Activated B cell treated with CpG ODN at 0.5 μM for 24 hours (primary cell): Measurements from ENCODE around the gene ADD2. TPM values are rescaled to one million over a fixed set of nuclear protein-coding genes. Genes with fewer than 3 reads are reported as not detected.

Source experiments
- ATAC-seq: fragments of 200-7000 bp; cut with Tn5 transposase; one replicate; pipeline ENCODE4 v1.10.0; 2021; ENCODE audit warnings: low read depth, mild to moderate bottlenecking, moderate library complexity
- CTCF ChIA-PET: fragments of 350-600 bp; sonication (Branson Sonifier 250); formaldehyde crosslinking; loops from one replicate; lab custom pipeline; 2021; ENCODE audit warnings: antibody characterized with exemption; lab: Charles Lee
- POLR2A ChIA-PET: fragments of 350-600 bp; sonication (Branson Sonifier 250); formaldehyde crosslinking; loops from one replicate; lab custom pipeline; 2021; ENCODE audit warnings: antibody characterized with exemption; lab: Charles Lee
- DNase-seq: peaks from one replicate; pipeline ENCODE4 v3.0.0; 2022
- H3K27ac Mint-ChIP-seq: one replicate; pipeline ENCODE4 v1.8.0; 2020; ENCODE audit warnings: mixed read lengths
- H3K27me3 Mint-ChIP-seq: one replicate; pipeline ENCODE4 v1.8.0; 2021; ENCODE audit warnings: mixed read lengths
- H3K36me3 Mint-ChIP-seq: one replicate; pipeline ENCODE4 v1.8.0; 2021; ENCODE audit warnings: low read depth, mixed read lengths
- H3K4me1 Mint-ChIP-seq: one replicate; pipeline ENCODE4 v1.8.0; 2021; ENCODE audit warnings: mixed read lengths
- H3K4me3 Mint-ChIP-seq: one replicate; pipeline ENCODE4 v1.8.0; 2020; ENCODE audit warnings: mild to moderate bottlenecking, mixed read lengths
- H3K9me3 Mint-ChIP-seq: one replicate; pipeline ENCODE4 v1.8.0; 2020; ENCODE audit warnings: mixed read lengths
- intact Hi-C: fragments of 100-400 bp; cut with micrococcal nuclease; formaldehyde crosslinking; loops from one replicate; pipeline ENCODE4 v1.15.1; 2024
- total RNA-seq: library from RNA; stranded (reverse); gene quantifications from 2 replicates; pipeline ENCODE4 v1.2.3, GENCODE V29; 2022
- TF ChIP-seq, protein P1 (sequence below): fragments of 200-600 bp; IDR thresholded peaks from one replicate; pipeline ENCODE4 v1.8.0; 2022; ENCODE audit warnings: antibody characterized with exemption, mild to moderate bottlenecking

Gene ADD2
- total RNA-seq, 1 donor from 2014 or later = 12.5 TPM

DNA sequence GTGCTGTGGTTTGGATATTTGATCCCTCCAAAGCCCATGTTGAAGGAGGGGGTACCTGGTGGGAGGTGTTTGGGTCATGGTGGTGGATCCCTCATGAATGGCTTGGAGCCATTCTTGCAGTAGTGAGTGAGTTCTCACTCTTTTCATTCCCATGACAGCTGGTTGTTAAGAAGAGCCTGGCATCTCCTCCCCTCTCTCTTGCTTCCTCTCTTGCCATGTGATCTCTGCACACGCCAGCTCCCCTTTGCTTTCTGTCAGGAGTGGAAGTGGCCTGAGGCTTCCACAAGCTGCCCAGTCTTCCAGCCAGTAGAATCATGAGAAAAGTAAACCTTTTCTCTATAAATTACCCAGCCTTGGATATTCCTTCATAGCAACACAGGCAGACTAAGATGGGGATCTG lies 8.6 kb downstream of the ADD2 start:
- TF ChIP-seq, protein P1, sequence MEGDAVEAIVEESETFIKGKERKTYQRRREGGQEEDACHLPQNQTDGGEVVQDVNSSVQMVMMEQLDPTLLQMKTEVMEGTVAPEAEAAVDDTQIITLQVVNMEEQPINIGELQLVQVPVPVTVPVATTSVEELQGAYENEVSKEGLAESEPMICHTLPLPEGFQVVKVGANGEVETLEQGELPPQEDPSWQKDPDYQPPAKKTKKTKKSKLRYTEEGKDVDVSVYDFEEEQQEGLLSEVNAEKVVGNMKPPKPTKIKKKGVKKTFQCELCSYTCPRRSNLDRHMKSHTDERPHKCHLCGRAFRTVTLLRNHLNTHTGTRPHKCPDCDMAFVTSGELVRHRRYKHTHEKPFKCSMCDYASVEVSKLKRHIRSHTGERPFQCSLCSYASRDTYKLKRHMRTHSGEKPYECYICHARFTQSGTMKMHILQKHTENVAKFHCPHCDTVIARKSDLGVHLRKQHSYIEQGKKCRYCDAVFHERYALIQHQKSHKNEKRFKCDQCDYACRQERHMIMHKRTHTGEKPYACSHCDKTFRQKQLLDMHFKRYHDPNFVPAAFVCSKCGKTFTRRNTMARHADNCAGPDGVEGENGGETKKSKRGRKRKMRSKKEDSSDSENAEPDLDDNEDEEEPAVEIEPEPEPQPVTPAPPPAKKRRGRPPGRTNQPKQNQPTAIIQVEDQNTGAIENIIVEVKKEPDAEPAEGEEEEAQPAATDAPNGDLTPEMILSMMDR = no peak
- CTCF ChIA-PET = interaction anchor here (0.7 to 1.4 kb wide), 3 partner anchors 8 to 26 kb away, joined by 3 read pairs; partner anchors contain the start of gene ADD2
- no peak for DNase-seq
- no peaks in the 10 kb centered on the region for H3K4me1 Mint-ChIP-seq
- ATAC-seq = no peak
- H3K9me3 Mint-ChIP-seq = no peaks in the 10 kb centered on the region
- intact Hi-C loops = no loop called here
- H3K4me3 Mint-ChIP-seq = no peak overlapping the region
- POLR2A ChIA-PET = no interaction called here
- H3K36me3 Mint-ChIP-seq = no peaks in the 10 kb centered on the region
- no peak overlapping the region for H3K27ac Mint-ChIP-seq
- H3K27me3 Mint-ChIP-seq = peaks cover 2% of the 10 kb centered on the region

DNA sequence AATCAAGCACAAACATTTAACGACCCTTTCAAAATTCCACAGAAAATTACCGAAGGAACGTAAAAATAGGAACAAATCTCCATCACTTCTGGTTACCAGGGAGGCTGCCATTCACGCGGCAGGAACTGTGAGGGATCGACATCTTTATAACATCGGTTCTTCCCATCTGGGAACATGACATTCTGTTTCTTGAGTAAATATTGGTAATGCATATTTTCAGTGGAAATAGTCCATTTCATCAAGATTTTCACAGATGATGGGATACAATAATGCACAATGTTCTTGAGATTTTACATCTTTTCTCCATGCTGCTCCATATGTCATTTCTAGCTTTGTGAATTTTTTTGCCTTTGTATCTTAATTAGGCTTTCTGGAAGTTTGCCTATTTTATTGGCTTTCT lies 10.0 kb downstream of the ADD2 start:
- no peaks in the 10 kb centered on the region for H3K9me3 Mint-ChIP-seq
- ATAC-seq (no peak), DNase-seq (no peak)
- H3K27ac Mint-ChIP-seq = no peak overlapping the region
- H3K4me3 Mint-ChIP-seq = no peak overlapping the region
- CTCF ChIA-PET = interaction anchor here (0.8 to 1.3 kb wide), 2 partner anchors 10 to 27 kb away, joined by 3 read pairs; partner anchors contain the start of gene ADD2
- TF ChIP-seq, protein P1 = no peak
- intact Hi-C loops = no loop called here
- H3K27me3 Mint-ChIP-seq = peaks cover 2% of the 10 kb centered on the region
- no peaks in the 10 kb centered on the region for H3K4me1 Mint-ChIP-seq
- POLR2A ChIA-PET = no interaction called here
- no peaks in the 10 kb centered on the region for H3K36me3 Mint-ChIP-seq

DNA sequence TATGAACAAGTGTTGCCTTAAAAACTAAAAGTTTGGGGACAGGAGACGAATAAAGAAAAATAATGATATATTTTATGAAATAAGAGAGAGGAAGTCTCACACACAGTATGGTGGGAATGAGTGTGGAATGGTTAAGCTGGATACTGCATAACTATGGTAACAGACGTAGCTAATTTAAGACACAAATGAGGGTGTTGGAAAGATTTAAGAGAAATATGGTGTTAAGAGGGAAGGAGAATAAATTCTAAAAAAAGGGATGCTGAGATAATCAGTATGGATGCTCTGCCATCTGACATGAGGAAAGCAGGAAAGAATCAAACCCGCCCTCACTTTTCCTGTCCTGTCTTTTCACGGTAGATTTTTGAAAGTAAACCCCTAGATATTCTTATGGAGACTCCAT lies 10.6 kb downstream of the ADD2 start:
- H3K27me3 Mint-ChIP-seq = peaks cover 2% of the 10 kb centered on the region
- H3K27ac Mint-ChIP-seq = no peak overlapping the region
- TF ChIP-seq, protein P1 = no peak
- intact Hi-C loops = no loop called here
- DNase-seq (no peak), ATAC-seq (no peak)
- ChIA-PET POLR2A (no interaction called here), CTCF (no interaction called here)
- H3K9me3 Mint-ChIP-seq = no peaks in the 10 kb centered on the region
- H3K4me1 Mint-ChIP-seq = no peaks in the 10 kb centered on the region
- no peak overlapping the region for H3K4me3 Mint-ChIP-seq
- H3K36me3 Mint-ChIP-seq = no peaks in the 10 kb centered on the region

DNA sequence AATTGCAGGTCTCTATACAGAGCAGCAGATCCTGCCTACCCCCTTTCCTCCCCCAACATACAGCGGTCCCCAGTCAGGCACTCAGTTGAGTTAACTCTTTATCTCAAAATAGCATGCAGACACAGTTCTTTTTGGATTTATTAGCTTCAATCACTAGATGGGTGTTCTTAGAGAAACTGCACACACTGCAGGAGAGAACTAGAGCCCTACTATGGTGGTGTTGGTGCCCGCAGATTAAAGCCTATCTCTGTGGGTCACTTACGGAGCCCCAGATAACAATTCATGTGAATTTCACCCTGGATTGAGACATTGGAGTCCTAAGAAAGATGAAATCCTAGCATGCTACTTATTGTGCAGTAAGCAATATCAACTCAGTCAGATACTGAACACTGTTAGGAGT lies 11.9 kb downstream of the ADD2 start:
- TF ChIP-seq, protein P1 = no peak
- Mint-ChIP-seq H3K4me1 (no peaks in the 10 kb centered on the region), H3K36me3 (no peaks in the 10 kb centered on the region), H3K27me3 (peaks cover 2% of the 10 kb centered on the region), H3K27ac (no peak overlapping the region), H3K4me3 (no peak overlapping the region), H3K9me3 (no peaks in the 10 kb centered on the region)
- ATAC-seq (no peak), DNase-seq (no peak)
- ChIA-PET CTCF (no interaction called here), POLR2A (no interaction called here)
- intact Hi-C loops = no loop called here

DNA sequence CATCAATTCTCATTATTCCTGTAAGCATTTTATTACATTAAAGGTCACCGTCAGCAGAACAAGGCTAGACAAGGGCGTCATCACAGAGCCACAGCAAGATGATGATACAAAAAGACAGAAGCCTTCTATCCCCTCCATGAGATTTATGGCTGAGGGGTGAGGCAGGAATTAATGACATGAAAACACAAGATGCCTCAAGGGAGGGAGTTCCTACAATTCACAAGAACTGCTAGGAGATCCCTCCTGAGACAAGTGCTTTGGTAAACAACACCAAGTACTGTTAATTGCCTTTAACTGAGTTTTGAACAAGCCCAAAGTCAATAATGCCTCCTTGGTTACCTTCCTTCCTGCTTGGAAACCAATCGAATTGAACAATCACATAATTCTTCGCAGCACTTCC lies 14.1 kb downstream of the ADD2 start:
- Mint-ChIP-seq H3K36me3 (peaks cover under 1% of the 10 kb centered on the region), H3K4me1 (peaks cover 5% of the 10 kb centered on the region), H3K9me3 (no peaks in the 10 kb centered on the region), H3K4me3 (no peak overlapping the region), H3K27me3 (peaks cover 2% of the 10 kb centered on the region), H3K27ac (no peak overlapping the region)
- DNase-seq (no peak), ATAC-seq (no peak)
- intact Hi-C loops = no loop called here
- CTCF ChIA-PET = no interaction called here
- TF ChIP-seq, protein P1 = no peak
- POLR2A ChIA-PET = no interaction called here
